ENCODE data around the gene PCDHGB7. TPM values are rescaled to one million over a fixed set of nuclear protein-coding genes. Genes with fewer than 3 reads are reported as not detected.
"Not testable (repeated sequence)": the region's sequence is repeated elsewhere in the genome, so short reads cannot be mapped to it uniquely, and the experiment has no call there.

The PCDHGB7 gene
- total RNA-seq, 1 donor from 2014 or later = 22.4 TPM

GRCh38 chr5:141393267-141393666, 24.2 kb upstream of the PCDHGB7 start:
- no peak overlapping the region for H3K4me3 ChIP-seq (ENCODE audit: insufficient read depth, low read depth, low read length)
- no peak overlapping the region for H2AFZ ChIP-seq (ENCODE audit: low read depth, low read length)
- Mint-ChIP-seq H3K36me3 (ENCODE audit: low read depth, unreplicated experiment) (peaks cover 26% of the 10 kb centered on the region), H3K4me3 (ENCODE audit: unreplicated experiment) (no peak overlapping the region), H3K4me1 (ENCODE audit: low read depth, unreplicated experiment) (peaks cover 1% of the 10 kb centered on the region), H3K27ac (ENCODE audit: unreplicated experiment) (no peak overlapping the region), H3K9me3 (ENCODE audit: unreplicated experiment) (peaks cover 42% of the 10 kb centered on the region), H3K27me3 (ENCODE audit: low read depth, unreplicated experiment) (no peaks in the 10 kb centered on the region)
- H3K9me3 ChIP-seq (ENCODE audit: insufficient read depth, low read depth, low read length) = peaks cover 45% of the 10 kb centered on the region
- H3K4me2 ChIP-seq (ENCODE audit: low read length) = no peak overlapping the region
- no peaks in the 10 kb centered on the region for H3K4me1 ChIP-seq (ENCODE audit: insufficient read depth, low read length)
- H3K36me3 ChIP-seq (ENCODE audit: insufficient read depth, low read length) = no peaks in the 10 kb centered on the region
- no peaks in the 10 kb centered on the region for H3K27me3 ChIP-seq (ENCODE audit: insufficient read depth, low read length)
- no peak overlapping the region for H3K27ac ChIP-seq (ENCODE audit: low read depth, low read length)
- H3K9ac ChIP-seq (ENCODE audit: low read length) = no peak overlapping the region
- no peak for TF ChIP-seq CTCF (IDR thresholded peaks at IDR 0.05; ENCODE audit: insufficient read depth, low read depth, low read length)
- no peak for TF ChIP-seq EZH2 (IDR thresholded peaks at IDR 0.05; ENCODE audit: insufficient read depth, low read length)
- no peaks in the 10 kb centered on the region for H3K79me2 ChIP-seq (ENCODE audit: insufficient read depth, low read length)
- no peak for FAIRE-seq
- DNase-seq (ENCODE audit: low read depth) = no peak
- no peaks in the 10 kb centered on the region for H4K20me1 ChIP-seq (ENCODE audit: insufficient read depth, low read length)

- H3K36me3 ChIP-seq (ENCODE audit: insufficient read depth, low read length); H3K9ac ChIP-seq (ENCODE audit: low read length); H3K79me2 ChIP-seq (ENCODE audit: insufficient read depth, low read length); FAIRE-seq; H2AFZ ChIP-seq (ENCODE audit: low read depth, low read length); H3K27me3 Mint-ChIP-seq (ENCODE audit: low read depth, unreplicated experiment); H3K4me1 ChIP-seq (ENCODE audit: insufficient read depth, low read length); H3K4me1 Mint-ChIP-seq (ENCODE audit: low read depth, unreplicated experiment); H3K27ac ChIP-seq (ENCODE audit: low read depth, low read length); H3K27me3 ChIP-seq (ENCODE audit: insufficient read depth, low read length); H3K4me3 ChIP-seq (ENCODE audit: insufficient read depth, low read depth, low read length); DNase-seq (ENCODE audit: low read depth); H4K20me1 ChIP-seq (ENCODE audit: insufficient read depth, low read length); H3K27ac Mint-ChIP-seq (ENCODE audit: unreplicated experiment); H3K4me2 ChIP-seq (ENCODE audit: low read length); H3K4me3 Mint-ChIP-seq (ENCODE audit: unreplicated experiment): not testable (repeated sequence)
- H3K9me3 ChIP-seq (ENCODE audit: insufficient read depth, low read depth, low read length) = peaks cover 44% of the 10 kb centered on the region
- Mint-ChIP-seq H3K9me3 (ENCODE audit: unreplicated experiment) (peaks cover 41% of the 10 kb centered on the region), H3K36me3 (ENCODE audit: low read depth, unreplicated experiment) (peaks cover 34% of the 10 kb centered on the region)
Measured at GRCh38 chr5:141394401-141395187, 22.9 kb upstream of the PCDHGB7 start.

- peaks cover 27% of the 10 kb centered on the region for H3K36me3 Mint-ChIP-seq (ENCODE audit: low read depth, unreplicated experiment)
- peak within 1 kb of the TSS; percentile 42 for H3K4me3 ChIP-seq (ENCODE audit: insufficient read depth, low read depth, low read length)
- DNase-seq (ENCODE audit: low read depth) = peak; percentile 30
- peak within 1 kb of the TSS; percentile 41 for H2AFZ ChIP-seq (ENCODE audit: low read depth, low read length)
- not testable (repeated sequence) for H3K79me2 ChIP-seq (ENCODE audit: insufficient read depth, low read length); H3K27ac ChIP-seq (ENCODE audit: low read depth, low read length); H3K4me1 ChIP-seq (ENCODE audit: insufficient read depth, low read length); H3K36me3 ChIP-seq (ENCODE audit: insufficient read depth, low read length); H3K27me3 Mint-ChIP-seq (ENCODE audit: low read depth, unreplicated experiment); H3K27me3 ChIP-seq (ENCODE audit: insufficient read depth, low read length); H4K20me1 ChIP-seq (ENCODE audit: insufficient read depth, low read length); H3K4me1 Mint-ChIP-seq (ENCODE audit: low read depth, unreplicated experiment); FAIRE-seq; H3K27ac Mint-ChIP-seq (ENCODE audit: unreplicated experiment); H3K4me3 Mint-ChIP-seq (ENCODE audit: unreplicated experiment)
- peaks cover 31% of the 10 kb centered on the region for H3K9me3 Mint-ChIP-seq (ENCODE audit: unreplicated experiment)
- H3K9ac ChIP-seq (ENCODE audit: low read length) = peak within 1 kb of the TSS; percentile 60
- H3K4me2 ChIP-seq (ENCODE audit: low read length) = peak within 1 kb of the TSS; percentile 64
- peaks cover 41% of the 10 kb centered on the region for H3K9me3 ChIP-seq (ENCODE audit: insufficient read depth, low read depth, low read length)
- TF ChIP-seq CTCF (IDR thresholded peaks at IDR 0.05; ENCODE audit: insufficient read depth, low read depth, low read length) = peak; percentile 41
Measured at GRCh38 chr5:141397756-141398551, 19.5 kb upstream of the PCDHGB7 start, which contains the start of gene PCDHGB5. Gene PCDHGB5 (plus strand): TSS chr5:141397947. CDS start chr5:141398128, 181 bp downstream.

Measured in astrocyte (in vitro differentiated cells and primary cell).